ENCODE results near the gene IKZF1. TPM values are rescaled to one million over a fixed set of nuclear protein-coding genes. Genes with fewer than 3 reads are reported as not detected.

Gene IKZF1
- not detected in 2 replicates for total RNA-seq (2014; rRNA removed; shearing (Covaris generic))

GRCh38 chr7:50304129-50304910 lies at the start of gene IKZF1:
Gene IKZF1 (plus strand): TSS chr7:50304716. CDS start chr7:50319062, 14,346 bp downstream.
- no peak for DNase-seq (ENCODE audit: low spot score)

GRCh38 chr7:50261593-50261992 lies 42.9 kb upstream of the IKZF1 start:
- DNase-seq (ENCODE audit: low spot score), result no peak

GRCh38 chr7:50262446-50262845 lies 42.1 kb upstream of the IKZF1 start:
- DNase-seq (ENCODE audit: low spot score), result no peak

GRCh38 chr7:50262916-50263690 lies 41.4 kb upstream of the IKZF1 start:
- DNase-seq (ENCODE audit: low spot score), result no peak

GRCh38 chr7:50264908-50265307 lies 39.6 kb upstream of the IKZF1 start:
- no peak for DNase-seq (ENCODE audit: low spot score)

- no peak for DNase-seq (ENCODE audit: low spot score)
These were observed 38.4 kb upstream of the IKZF1 start for GRCh38 chr7:50265968-50266634.

GRCh38 chr7:50266635-50267386 lies 37.7 kb upstream of the IKZF1 start:
- no peak for DNase-seq (ENCODE audit: low spot score)

- DNase-seq (ENCODE audit: low spot score), result no peak
These were observed 36.9 kb upstream of the IKZF1 start for GRCh38 chr7:50267525-50268041.

GRCh38 chr7:50268223-50268622 lies 36.3 kb upstream of the IKZF1 start:
- DNase-seq (ENCODE audit: low spot score), result no peak

- DNase-seq (ENCODE audit: low spot score), result no peak
These were observed 35.5 kb upstream of the IKZF1 start for GRCh38 chr7:50268990-50269389.

- no peak for DNase-seq (ENCODE audit: low spot score)
These were observed 33.9 kb upstream of the IKZF1 start for GRCh38 chr7:50270531-50271018.

- DNase-seq (ENCODE audit: low spot score), result no peak
These were observed 31.7 kb upstream of the IKZF1 start for GRCh38 chr7:50272808-50273207.

- no peak for DNase-seq (ENCODE audit: low spot score)
These were observed 31.2 kb upstream of the IKZF1 start for GRCh38 chr7:50273301-50273700.

- no peak for DNase-seq (ENCODE audit: low spot score)
These were observed 30.6 kb upstream of the IKZF1 start for GRCh38 chr7:50273870-50274269.

GRCh38 chr7:50274361-50274760 lies 30.2 kb upstream of the IKZF1 start:
- DNase-seq (ENCODE audit: low spot score), result no peak

GRCh38 chr7:50275430-50275829 lies 29.1 kb upstream of the IKZF1 start:
- no peak for DNase-seq (ENCODE audit: low spot score)

- DNase-seq (ENCODE audit: low spot score), result no peak
These were observed 28.0 kb upstream of the IKZF1 start for GRCh38 chr7:50276483-50276882.

- DNase-seq (ENCODE audit: low spot score), result no peak
These were observed 26.4 kb upstream of the IKZF1 start for GRCh38 chr7:50278120-50278519.

- no peak for DNase-seq (ENCODE audit: low spot score)
These were observed 22.7 kb upstream of the IKZF1 start for GRCh38 chr7:50281680-50282445.
